ACHN (cell line): ENCODE measurements around the gene FARP2.
"Not testable (repeated sequence)": the region's sequence is repeated elsewhere in the genome, so short reads cannot be mapped to it uniquely, and the experiment has no call there.

ENCODE experiments used
- DNase-seq: peaks from one replicate; pipeline ENCODE4 v3.0.0-alpha.2; 2015
- in situ Hi-C: cut with HindIII; loops from 2 replicates; pipeline ENCODE4 v1.10.0; 2017; ENCODE audit warnings: low sequenced_read_pairs, low pct_ligation_motif_present, low pct_unique_long_range_greater_than_20kb

Gene FARP2

GRCh38 chr2:241425368-241425767, 69.3 kb downstream of the FARP2 start:
- in situ Hi-C loops, result no loop called here
- DNase-seq, result no peak

GRCh38 chr2:241430178-241430577, 74.1 kb downstream of the FARP2 start:
- in situ Hi-C loops, result no loop called here

GRCh38 chr2:241432824-241433448, 76.9 kb downstream of the FARP2 start:
- in situ Hi-C loops, result no loop called here
- DNase-seq, result no peak

More at GRCh38 chr2:241430178-241430577, 74.1 kb downstream of the FARP2 start:
- no peak for DNase-seq

GRCh38 chr2:241437179-241437578, 81.1 kb downstream of the FARP2 start:
- in situ Hi-C loops, result no loop called here
- no peak for DNase-seq

- in situ Hi-C loops, result no loop called here
- no peak for DNase-seq
Observed at GRCh38 chr2:241441492-241441891, 85.4 kb downstream of the FARP2 start.

- in situ Hi-C loops, result no loop called here
- DNase-seq, result peak; percentile 17
Observed at GRCh38 chr2:241443486-241444223, 87.6 kb downstream of the FARP2 start.

GRCh38 chr2:241445426-241445825, 89.3 kb downstream of the FARP2 start:
- in situ Hi-C loops, result no loop called here

GRCh38 chr2:241450092-241450491, 94.0 kb downstream of the FARP2 start:
- in situ Hi-C loops, result not testable (repeated sequence)

More at GRCh38 chr2:241445426-241445825, 89.3 kb downstream of the FARP2 start:
- DNase-seq, result no peak

GRCh38 chr2:241451840-241452506, 95.9 kb downstream of the FARP2 start:
- in situ Hi-C loops, result no loop called here
- no peak for DNase-seq

More at GRCh38 chr2:241450092-241450491, 94.0 kb downstream of the FARP2 start:
- not testable (repeated sequence) for DNase-seq

- in situ Hi-C loops, DNase-seq: not testable (repeated sequence)
Observed at GRCh38 chr2:241453919-241454318, 97.8 kb downstream of the FARP2 start.

GRCh38 chr2:241454837-241455485, 98.9 kb downstream of the FARP2 start:
- in situ Hi-C loops, result no loop called here
- no peak for DNase-seq

GRCh38 chr2:241456546-241456945, 100.5 kb downstream of the FARP2 start:
- no peak for DNase-seq
- in situ Hi-C loops, result no loop called here

- DNase-seq, result no peak
- in situ Hi-C loops, result no loop called here
Observed at GRCh38 chr2:241458687-241459086, 102.6 kb downstream of the FARP2 start.

- in situ Hi-C loops, result no loop called here
- no peak for DNase-seq
Observed at GRCh38 chr2:241459520-241459919, 103.4 kb downstream of the FARP2 start.

GRCh38 chr2:241460631-241461030, 104.5 kb downstream of the FARP2 start:
- in situ Hi-C loops, result no loop called here
- DNase-seq, result no peak

- in situ Hi-C loops, result no loop called here
- DNase-seq, result no peak
Observed at GRCh38 chr2:241461693-241462677, 105.9 kb downstream of the FARP2 start.

- in situ Hi-C loops, result no loop called here
Observed at GRCh38 chr2:241463276-241464135, 107.4 kb downstream of the FARP2 start.

More at GRCh38 chr2:241463276-241464135, 107.4 kb downstream of the FARP2 start:
- no peak for DNase-seq
